ENCODE results near the gene FAF2. TPM values are rescaled to one million over a fixed set of nuclear protein-coding genes. Genes with fewer than 3 reads are reported as not detected.
"Not testable (repeated sequence)": the region's sequence is repeated elsewhere in the genome, so short reads cannot be mapped to it uniquely, and the experiment has no call there.

Gene FAF2
- total and polyA plus RNA-seq, 2 donors = 17.7 to 22.4 TPM

DNA sequence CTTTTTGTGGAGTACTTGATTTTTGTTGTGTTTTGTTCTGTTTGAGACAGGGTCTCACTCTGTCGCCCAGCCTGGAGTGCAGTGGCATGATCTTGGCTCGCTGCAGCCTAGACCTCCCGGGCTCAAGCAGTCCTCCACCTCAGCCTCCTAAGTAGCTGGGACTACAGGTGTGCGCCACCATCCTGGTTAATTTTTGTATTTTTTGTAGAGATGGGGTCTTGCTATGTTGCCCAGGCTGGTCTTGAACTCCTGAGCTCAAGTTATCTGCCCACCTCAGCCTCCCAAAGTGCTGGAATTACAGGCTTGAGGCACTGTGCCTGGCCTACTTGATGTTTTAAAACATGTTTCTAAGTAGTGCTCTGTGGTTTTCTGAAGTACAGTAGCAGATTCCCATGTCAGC is 39.0 kb downstream of the FAF2 start:
- DNase-seq (ENCODE audit: low read depth in 6 of 9, low spot score in 9 of 9); H3K27me3 ChIP-seq (ENCODE audit: control insufficient read depth in 2 of 2, insufficient read depth in 1 of 2, low read length in 1 of 2); H3K9me3 ChIP-seq (ENCODE audit: control insufficient read depth in 2 of 2, insufficient read depth in 1 of 2, low read length in 1 of 2); H3K4me3 ChIP-seq (ENCODE audit: low read length in 2 of 2); H3K27ac ChIP-seq (ENCODE audit: low read depth in 1 of 2, low read length in 1 of 2); H3K4me1 ChIP-seq (ENCODE audit: control insufficient read depth in 2 of 2, insufficient read depth in 2 of 2, low read length in 2 of 2): not testable (repeated sequence)
- H3K36me3 ChIP-seq (ENCODE audit: control insufficient read depth in 2 of 2, insufficient read depth in 2 of 2, low read length in 1 of 2) = peaks cover 55 to 69% of the 10 kb centered on the region in 2 donors
- WGBS = 98% methylated on average over 4 of the region's 4 CpGs

DNA sequence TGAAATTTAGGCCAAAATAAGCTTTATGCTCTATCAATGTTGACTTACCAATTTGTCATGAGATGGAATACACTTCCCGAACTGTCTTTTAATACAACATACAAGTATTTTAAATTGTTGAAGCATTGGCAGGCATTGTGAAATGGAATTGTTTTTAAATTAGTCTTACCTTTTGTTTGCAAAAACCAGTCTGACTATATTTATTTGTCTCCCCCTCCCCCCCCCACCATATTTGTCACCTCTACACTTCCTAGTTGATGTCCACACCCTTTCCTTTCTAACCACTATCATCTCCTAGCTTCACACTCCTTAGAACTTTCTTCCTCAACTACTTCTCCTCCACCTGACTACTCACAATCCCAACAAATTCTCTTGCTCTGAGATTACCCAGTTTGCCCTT is 40.9 kb downstream of the FAF2 start:
- Histone ChIP-seq H3K36me3 (ENCODE audit: control insufficient read depth in 2 of 2, insufficient read depth in 2 of 2, low read length in 1 of 2) (peaks cover 62 to 77% of the 10 kb centered on the region in 2 donors), H3K27ac (ENCODE audit: low read depth in 1 of 2, low read length in 1 of 2) (no peak overlapping the region), H3K4me3 (ENCODE audit: low read length in 2 of 2) (no peak overlapping the region), H3K9me3 (ENCODE audit: control insufficient read depth in 2 of 2, insufficient read depth in 1 of 2, low read length in 1 of 2) (no peaks in the 10 kb centered on the region), H3K27me3 (ENCODE audit: control insufficient read depth in 2 of 2, insufficient read depth in 1 of 2, low read length in 1 of 2) (no peaks in the 10 kb centered on the region), H3K4me1 (ENCODE audit: control insufficient read depth in 2 of 2, insufficient read depth in 2 of 2, low read length in 2 of 2) (no peaks in the 10 kb centered on the region)
- DNase-seq (ENCODE audit: low read depth in 6 of 9, low spot score in 9 of 9) = no peak
- 94% methylated on average over 1 of the region's 1 CpG for WGBS

GRCh38 chr5:176490301-176490700 is 42.1 kb downstream of the FAF2 start:
- no peak for DNase-seq (ENCODE audit: low read depth in 6 of 9, low spot score in 9 of 9)
- Histone ChIP-seq H3K27ac (ENCODE audit: low read depth in 1 of 2, low read length in 1 of 2) (no peak overlapping the region), H3K36me3 (ENCODE audit: control insufficient read depth in 2 of 2, insufficient read depth in 2 of 2, low read length in 1 of 2) (peaks cover 58 to 83% of the 10 kb centered on the region in 2 donors), H3K9me3 (ENCODE audit: control insufficient read depth in 2 of 2, insufficient read depth in 1 of 2, low read length in 1 of 2) (no peaks in the 10 kb centered on the region), H3K4me1 (ENCODE audit: control insufficient read depth in 2 of 2, insufficient read depth in 2 of 2, low read length in 2 of 2) (no peaks in the 10 kb centered on the region), H3K27me3 (ENCODE audit: control insufficient read depth in 2 of 2, insufficient read depth in 1 of 2, low read length in 1 of 2) (no peaks in the 10 kb centered on the region), H3K4me3 (ENCODE audit: low read length in 2 of 2) (no peak overlapping the region)
- 100% methylated on average over 1 of the region's 1 CpG for WGBS

GRCh38 chr5:176491101-176491502 is 42.9 kb downstream of the FAF2 start:
- Histone ChIP-seq H3K9me3 (ENCODE audit: control insufficient read depth in 2 of 2, insufficient read depth in 1 of 2, low read length in 1 of 2) (no peaks in the 10 kb centered on the region), H3K36me3 (ENCODE audit: control insufficient read depth in 2 of 2, insufficient read depth in 2 of 2, low read length in 1 of 2) (peaks cover 54 to 84% of the 10 kb centered on the region in 2 donors), H3K27me3 (ENCODE audit: control insufficient read depth in 2 of 2, insufficient read depth in 1 of 2, low read length in 1 of 2) (no peaks in the 10 kb centered on the region), H3K4me3 (ENCODE audit: low read length in 2 of 2) (no peak overlapping the region), H3K27ac (ENCODE audit: low read depth in 1 of 2, low read length in 1 of 2) (no peak overlapping the region), H3K4me1 (ENCODE audit: control insufficient read depth in 2 of 2, insufficient read depth in 2 of 2, low read length in 2 of 2) (no peaks in the 10 kb centered on the region)
- 76% methylated on average over 3 of the region's 3 CpGs for WGBS
- no peak for DNase-seq (ENCODE audit: low read depth in 6 of 9, low spot score in 9 of 9)

GRCh38 chr5:176491901-176492300 is 43.7 kb downstream of the FAF2 start:
- Histone ChIP-seq H3K4me1 (ENCODE audit: control insufficient read depth in 2 of 2, insufficient read depth in 2 of 2, low read length in 2 of 2) (no peaks in the 10 kb centered on the region), H3K27ac (ENCODE audit: low read depth in 1 of 2, low read length in 1 of 2) (no peak overlapping the region), H3K9me3 (ENCODE audit: control insufficient read depth in 2 of 2, insufficient read depth in 1 of 2, low read length in 1 of 2) (no peaks in the 10 kb centered on the region), H3K4me3 (ENCODE audit: low read length in 2 of 2) (no peak overlapping the region), H3K27me3 (ENCODE audit: control insufficient read depth in 2 of 2, insufficient read depth in 1 of 2, low read length in 1 of 2) (no peaks in the 10 kb centered on the region), H3K36me3 (ENCODE audit: control insufficient read depth in 2 of 2, insufficient read depth in 2 of 2, low read length in 1 of 2) (peaks cover 59 to 84% of the 10 kb centered on the region in 2 donors)
- no peak for DNase-seq (ENCODE audit: low read depth in 6 of 9, low spot score in 9 of 9)
- 97% methylated on average over 8 of the region's 8 CpGs for WGBS

DNA sequence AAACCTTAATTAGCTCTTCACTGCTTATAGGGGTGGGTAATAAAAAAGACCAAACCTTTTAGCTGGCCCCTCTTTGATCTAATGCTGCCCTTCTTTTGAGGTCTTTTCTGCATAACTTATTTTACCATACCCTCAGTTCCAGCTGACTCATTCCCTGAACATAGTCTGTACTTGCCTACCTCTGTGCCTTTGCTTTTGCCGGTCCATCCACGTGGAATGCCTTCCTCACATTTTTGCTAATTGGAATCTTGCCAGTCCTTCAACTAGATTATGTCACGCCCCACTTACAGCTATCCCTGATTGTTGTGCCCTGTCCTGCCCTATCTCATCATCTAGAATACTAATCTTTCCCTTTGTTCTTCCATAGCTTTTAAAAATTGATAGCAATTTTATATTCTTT is 44.2 kb downstream of the FAF2 start:
- Histone ChIP-seq H3K9me3 (ENCODE audit: control insufficient read depth in 2 of 2, insufficient read depth in 1 of 2, low read length in 1 of 2) (no peaks in the 10 kb centered on the region), H3K4me1 (ENCODE audit: control insufficient read depth in 2 of 2, insufficient read depth in 2 of 2, low read length in 2 of 2) (no peaks in the 10 kb centered on the region), H3K4me3 (ENCODE audit: low read length in 2 of 2) (no peak overlapping the region), H3K27me3 (ENCODE audit: control insufficient read depth in 2 of 2, insufficient read depth in 1 of 2, low read length in 1 of 2) (no peaks in the 10 kb centered on the region), H3K27ac (ENCODE audit: low read depth in 1 of 2, low read length in 1 of 2) (no peak overlapping the region), H3K36me3 (ENCODE audit: control insufficient read depth in 2 of 2, insufficient read depth in 2 of 2, low read length in 1 of 2) (peaks cover 57 to 82% of the 10 kb centered on the region in 2 donors)
- WGBS = 92% methylated on average over 3 of the region's 3 CpGs
- no peak for DNase-seq (ENCODE audit: low read depth in 6 of 9, low spot score in 9 of 9)

DNA sequence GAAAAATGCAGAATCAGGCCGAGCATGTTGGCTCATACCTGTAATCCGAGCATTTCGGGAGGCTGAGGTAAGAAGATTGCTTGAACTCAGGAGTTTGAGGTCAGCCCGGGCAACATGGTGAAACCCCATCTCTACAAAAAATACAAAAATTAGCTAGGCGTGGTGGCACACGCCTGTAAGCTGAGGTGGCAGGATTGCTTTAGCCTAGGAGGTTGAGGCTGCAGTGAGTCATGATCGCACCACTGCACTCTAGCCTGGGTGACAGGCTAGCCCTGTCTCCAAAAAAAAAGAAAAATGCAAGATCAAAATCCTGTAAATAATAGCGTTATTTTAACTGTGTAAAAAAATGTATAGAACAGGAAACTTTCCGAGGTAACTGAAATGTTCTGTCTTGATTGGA is 49.7 kb downstream of the FAF2 start:
- Histone ChIP-seq H3K4me3 (ENCODE audit: low read length in 2 of 2) (no peak overlapping the region), H3K27me3 (ENCODE audit: control insufficient read depth in 2 of 2, insufficient read depth in 1 of 2, low read length in 1 of 2) (no peaks in the 10 kb centered on the region), H3K27ac (ENCODE audit: low read depth in 1 of 2, low read length in 1 of 2) (no peak overlapping the region), H3K9me3 (ENCODE audit: control insufficient read depth in 2 of 2, insufficient read depth in 1 of 2, low read length in 1 of 2) (no peaks in the 10 kb centered on the region), H3K36me3 (ENCODE audit: control insufficient read depth in 2 of 2, insufficient read depth in 2 of 2, low read length in 1 of 2) (peaks cover 64 to 81% of the 10 kb centered on the region in 2 donors), H3K4me1 (ENCODE audit: control insufficient read depth in 2 of 2, insufficient read depth in 2 of 2, low read length in 2 of 2) (no peaks in the 10 kb centered on the region)
- 93% methylated on average over 9 of the region's 9 CpGs for WGBS
- no peak for DNase-seq (ENCODE audit: low read depth in 6 of 9, low spot score in 9 of 9)

DNA sequence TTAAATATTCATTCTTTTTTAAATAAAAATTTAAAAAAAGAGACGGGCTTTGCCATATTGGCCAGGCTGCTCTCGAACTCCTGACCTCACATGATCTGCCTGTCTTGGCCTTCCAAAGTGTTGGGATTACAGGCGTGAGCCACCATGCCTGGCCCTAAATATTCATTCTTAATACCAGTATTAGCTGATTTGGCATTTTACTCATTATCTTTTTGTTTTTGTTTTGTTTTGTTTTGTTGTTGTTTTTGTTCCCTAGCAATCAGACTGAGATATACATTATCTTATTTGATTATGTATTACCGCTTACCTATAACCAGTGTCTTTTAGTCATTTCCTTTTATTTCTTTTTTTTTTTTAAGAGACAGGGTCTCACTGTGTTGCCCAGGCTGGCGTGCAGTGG is 51.1 kb downstream of the FAF2 start:
- no peaks in the 10 kb centered on the region for H3K4me1 ChIP-seq (ENCODE audit: control insufficient read depth in 2 of 2, insufficient read depth in 2 of 2, low read length in 2 of 2)
- DNase-seq (ENCODE audit: low read depth in 6 of 9, low spot score in 9 of 9) = no peak
- no peak overlapping the region for H3K27ac ChIP-seq (ENCODE audit: low read depth in 1 of 2, low read length in 1 of 2)
- no peaks in the 10 kb centered on the region for H3K9me3 ChIP-seq (ENCODE audit: control insufficient read depth in 2 of 2, insufficient read depth in 1 of 2, low read length in 1 of 2)
- WGBS = 98% methylated on average over 5 of the region's 5 CpGs
- H3K27me3 ChIP-seq (ENCODE audit: control insufficient read depth in 2 of 2, insufficient read depth in 1 of 2, low read length in 1 of 2) = no peaks in the 10 kb centered on the region
- no peak overlapping the region for H3K4me3 ChIP-seq (ENCODE audit: low read length in 2 of 2)
- peaks cover 49 to 77% of the 10 kb centered on the region in 2 donors for H3K36me3 ChIP-seq (ENCODE audit: control insufficient read depth in 2 of 2, insufficient read depth in 2 of 2, low read length in 1 of 2)

DNA sequence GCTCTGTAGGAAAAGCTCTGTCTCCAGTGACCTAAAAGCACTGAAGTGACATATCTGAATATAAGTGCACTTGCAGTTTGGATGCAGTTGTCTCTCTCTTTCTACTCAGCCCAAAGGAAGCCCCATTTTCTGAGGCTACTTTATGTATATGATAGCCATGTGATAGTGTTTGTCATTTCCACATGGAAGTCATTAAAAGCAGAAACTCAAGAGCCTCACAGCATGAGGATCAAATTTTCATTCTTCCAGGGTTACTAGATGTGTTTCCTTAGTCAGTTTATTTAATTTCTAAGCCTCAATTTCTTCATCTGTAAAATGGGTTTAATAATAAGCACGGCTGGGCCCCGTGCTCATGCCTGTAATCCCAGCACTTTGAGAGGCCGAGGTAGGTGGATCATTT is 52.3 kb downstream of the FAF2 start:
- no peaks in the 10 kb centered on the region for H3K4me1 ChIP-seq (ENCODE audit: control insufficient read depth in 2 of 2, insufficient read depth in 2 of 2, low read length in 2 of 2)
- H3K27me3 ChIP-seq (ENCODE audit: control insufficient read depth in 2 of 2, insufficient read depth in 1 of 2, low read length in 1 of 2) = no peaks in the 10 kb centered on the region
- peaks cover 56 to 67% of the 10 kb centered on the region in 2 donors for H3K36me3 ChIP-seq (ENCODE audit: control insufficient read depth in 2 of 2, insufficient read depth in 2 of 2, low read length in 1 of 2)
- WGBS = over 99% methylated on average over 3 of the region's 3 CpGs
- DNase-seq (ENCODE audit: low read depth in 6 of 9, low spot score in 9 of 9) = no peak
- no peak overlapping the region for H3K27ac ChIP-seq (ENCODE audit: low read depth in 1 of 2, low read length in 1 of 2)
- no peak overlapping the region for H3K4me3 ChIP-seq (ENCODE audit: low read length in 2 of 2)
- no peaks in the 10 kb centered on the region for H3K9me3 ChIP-seq (ENCODE audit: control insufficient read depth in 2 of 2, insufficient read depth in 1 of 2, low read length in 1 of 2)

DNA sequence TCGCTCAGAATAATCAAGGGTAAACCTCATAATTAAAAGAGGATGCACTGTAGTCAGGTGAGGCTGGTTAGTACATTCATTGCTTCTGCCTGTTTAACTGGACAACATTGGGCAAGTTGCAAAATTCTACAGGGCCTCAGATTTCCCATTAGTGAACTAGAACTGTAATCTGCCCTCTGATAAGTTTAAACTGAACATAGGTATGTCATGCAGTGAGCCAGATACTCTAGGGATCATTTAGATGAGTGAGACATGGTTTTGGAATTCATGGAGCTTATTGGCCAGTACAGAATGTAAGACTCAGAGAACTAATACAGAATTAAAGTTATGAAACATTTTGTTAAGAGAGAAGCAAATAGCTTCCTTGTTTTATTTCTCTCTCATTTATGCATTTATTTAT is 53.1 kb downstream of the FAF2 start:
- Histone ChIP-seq H3K9me3 (ENCODE audit: control insufficient read depth in 2 of 2, insufficient read depth in 1 of 2, low read length in 1 of 2) (no peaks in the 10 kb centered on the region), H3K36me3 (ENCODE audit: control insufficient read depth in 2 of 2, insufficient read depth in 2 of 2, low read length in 1 of 2) (peaks cover 51 to 61% of the 10 kb centered on the region in 2 donors), H3K4me3 (ENCODE audit: low read length in 2 of 2) (no peak overlapping the region), H3K27me3 (ENCODE audit: control insufficient read depth in 2 of 2, insufficient read depth in 1 of 2, low read length in 1 of 2) (no peaks in the 10 kb centered on the region), H3K27ac (ENCODE audit: low read depth in 1 of 2, low read length in 1 of 2) (no peak overlapping the region), H3K4me1 (ENCODE audit: control insufficient read depth in 2 of 2, insufficient read depth in 2 of 2, low read length in 2 of 2) (no peaks in the 10 kb centered on the region)
- 96% methylated on average over 1 of the region's 1 CpG for WGBS
- DNase-seq (ENCODE audit: low read depth in 6 of 9, low spot score in 9 of 9) = no peak
